Endothelial cell of umbilical vein (primary cell): Measurements from ENCODE around the gene THEM4. TPM values are rescaled to one million over a fixed set of nuclear protein-coding genes. Genes with fewer than 3 reads are reported as not detected.

Source experiments
- BruUV-seq: library from RNA; stranded (reverse); fragments of 400-500 nt; replicated peaks from 2 replicates; lab custom pipeline; 2021; lab: Mats Ljungman, UMichigan
- CTCF ChIA-PET: fragments of 300-600, 350-600 bp; sonication (Branson Sonifier 250); formaldehyde crosslinking; loops from one replicate; lab custom pipeline; 2021; ENCODE audit warnings: antibody characterized with exemption, inconsistent platforms; lab: Charles Lee
- POLR2A ChIA-PET: fragments of 300-600, 350-600 bp; sonication (Branson Sonifier 250); formaldehyde crosslinking; loops from one replicate; lab custom pipeline; 2021; ENCODE audit warnings: antibody characterized with exemption, inconsistent platforms; lab: Charles Lee
- DNase-seq: peaks from one replicate; pipeline ENCODE4 v3.0.0-alpha.2; 2011; ENCODE audit warnings: low read depth, low spot score
- FAIRE-seq: peaks from 2 replicates; lab custom pipeline; 2011; peaks lifted over from hg19 to GRCh38; lab: Jason Lieb, UNC
- H2AFZ ChIP-seq: 2 replicates; pipeline ENCODE4 v1.6.0; 2012; ENCODE audit warnings: low read depth, low read length, control low read depth, inconsistent platforms
- H3K27ac ChIP-seq: 2 replicates; pipeline ENCODE4 v1.5.1; 2011; ENCODE audit warnings: low read depth, mild to moderate bottlenecking, control low read depth, low read length, moderate library complexity; ENCODE audit not compliant: insufficient read depth
- H3K27me3 ChIP-seq, 2 experiments: 2 replicates each; pipeline versions ENCODE4 v1.6.0 to v1.6.1; 2011; ENCODE audit warnings: low read length in 2 of 2, mixed read lengths in 1 of 2; ENCODE audit not compliant: control insufficient read depth in 2 of 2, insufficient read depth in 2 of 2
- H3K36me3 ChIP-seq, 2 experiments: 2 replicates in 1 of 2; 3 replicates in 1 of 2; pipeline ENCODE4 v1.5.1; 2011; ENCODE audit warnings: low read length in 2 of 2, mild to moderate bottlenecking in 1 of 2, moderate library complexity in 1 of 2; ENCODE audit not compliant: control insufficient read depth in 2 of 2, insufficient read depth in 2 of 2; ENCODE audit errors: extremely low read depth in 1 of 2
- H3K4me1 ChIP-seq: 3 replicates; pipeline ENCODE4 v1.5.1; 2011; ENCODE audit warnings: mild to moderate bottlenecking, low read length; ENCODE audit not compliant: control insufficient read depth, insufficient read depth; ENCODE audit errors: extremely low read depth
- H3K4me2 ChIP-seq: 2 replicates; pipeline ENCODE4 v1.6.1; 2011; ENCODE audit warnings: low read length, control low read depth, mixed read lengths; ENCODE audit not compliant: insufficient read depth
- H3K4me3 ChIP-seq, 3 experiments: fragments of 200-600 bp in 1 of 3; sonication (generic), shearing (Covaris generic) in 1 of 3; replicated peaks in 1 of 3; 2 replicates each; pipeline ENCODE4 v1.5.1; 2011 to 2016; ENCODE audit warnings: control low read depth in 3 of 3, low read length in 3 of 3, mild to moderate bottlenecking in 2 of 3, inconsistent platforms in 1 of 3, low read depth in 1 of 3, moderate library complexity in 1 of 3; ENCODE audit not compliant: insufficient read depth in 1 of 3
- H3K79me2 ChIP-seq: 2 replicates; pipeline ENCODE4 v1.6.0; 2012; ENCODE audit warnings: low read length, inconsistent platforms; ENCODE audit not compliant: control insufficient read depth, insufficient read depth
- H3K9ac ChIP-seq: replicated peaks from 2 replicates; pipeline ENCODE3; 2011; ENCODE audit warnings: low read length, control low read depth; ENCODE audit not compliant: insufficient read depth; ENCODE audit errors: extremely low read depth
- H3K9me1 ChIP-seq: replicated peaks from 3 replicates; pipeline ENCODE4 v1.6.0; 2011; ENCODE audit warnings: mild to moderate bottlenecking, low read length; ENCODE audit not compliant: control insufficient read depth, insufficient read depth; ENCODE audit errors: extremely low read depth
- H3K9me3 ChIP-seq: replicated peaks from 2 replicates; pipeline ENCODE4 v1.5.1; 2012; ENCODE audit warnings: low read length, inconsistent platforms; ENCODE audit not compliant: control insufficient read depth, insufficient read depth
- H4K20me1 ChIP-seq: replicated peaks from 2 replicates; pipeline ENCODE3; 2011; ENCODE audit warnings: mild to moderate bottlenecking, low read length; ENCODE audit not compliant: control insufficient read depth, insufficient read depth; ENCODE audit errors: extremely low read depth
- CTCF ChIP-seq, 2 donors: IDR thresholded peaks; 1 replicate in 1 of 2; 2 replicates in 1 of 2; pipeline ENCODE4 v1.5.1; 2011; ENCODE audit warnings: low read length in 2 of 2, mild to moderate bottlenecking in 2 of 2, moderate library complexity in 2 of 2, control low read depth in 1 of 2, inconsistent platforms in 1 of 2, low read depth in 1 of 2; ENCODE audit not compliant: insufficient read depth in 1 of 2; ENCODE audit errors: extremely low read depth in 1 of 2
- EZH2 ChIP-seq: IDR thresholded peaks from 2 replicates; pipeline ENCODE4 v1.6.1; 2012; ENCODE audit warnings: borderline replicate concordance, low read depth, mild to moderate bottlenecking, moderate library complexity, low read length, inconsistent platforms; ENCODE audit not compliant: severe bottlenecking
- FOS ChIP-seq: IDR thresholded peaks from 2 replicates; pipeline ENCODE4 v1.6.1; 2011; ENCODE audit warnings: mild to moderate bottlenecking, low read length, moderate library complexity, borderline replicate concordance; ENCODE audit not compliant: insufficient read depth
- GATA2 ChIP-seq: IDR thresholded peaks from 2 replicates; pipeline ENCODE4 v1.7.0; 2011; ENCODE audit warnings: low read depth, mild to moderate bottlenecking, moderate library complexity, mixed read lengths, low read length; ENCODE audit not compliant: insufficient read length, insufficient read depth
- JUN ChIP-seq: IDR thresholded peaks from 2 replicates; pipeline ENCODE4 v1.6.1; 2011; ENCODE audit warnings: borderline replicate concordance, low read depth; ENCODE audit not compliant: insufficient read length, insufficient read depth
- MAX ChIP-seq: IDR thresholded peaks from 2 replicates; pipeline ENCODE4 v1.6.1; 2011; ENCODE audit not compliant: insufficient read depth, insufficient read length
- MYC ChIP-seq: IDR thresholded peaks from one replicate; pipeline ENCODE4 v1.6.1; 2011; ENCODE audit warnings: mild to moderate bottlenecking, low read depth, low read length
- POLR2A ChIP-seq: IDR thresholded peaks from 2 replicates; pipeline ENCODE4 v1.6.1; 2012; ENCODE audit warnings: low read depth, mild to moderate bottlenecking, control low read depth, low read length
- POLR2AphosphoS5 ChIP-seq: IDR thresholded peaks from 2 replicates; pipeline ENCODE4 v1.6.1; 2012; ENCODE audit warnings: low read depth, mild to moderate bottlenecking, control low read depth, low read length, moderate library complexity; ENCODE audit not compliant: insufficient read depth
- dilution Hi-C: fragments of 300-500 bp; cut with MboI; formaldehyde crosslinking; loops from one replicate; pipeline ENCODE4 v1.15.0; 2019; ENCODE audit warnings: low sequenced_read_pairs; ENCODE audit not compliant: extremely low pct_ligation_motif_present
- intact Hi-C: fragments of 100-400 bp; cut with micrococcal nuclease; formaldehyde crosslinking; loops from one replicate; pipeline ENCODE4 v1.10.0; 2022
- polyA plus RNA-seq, 4 experiments: library from polyadenylated mRNA; depleted of rRNA in 3 of 4; stranded (reverse) in 3 of 4; unstranded in 1 of 4; fragments of >200 nt; gene quantifications; 2 replicates each; pipeline versions ENCODE4 v1.2.1 to v1.2.3, GENCODE V29; 2011 to 2012; ENCODE audit warnings: missing spikeins in 1 of 4
- total RNA-seq: library from RNA; stranded (reverse); gene quantifications from 2 replicates; pipeline ENCODE4 v1.2.3, GENCODE V29; 2021

Gene THEM4
- total and polyA plus RNA-seq, 2 donors (not counting 3 experiments of a cell fraction or from before 2014, with no cell fraction given), result 22.3 to 24.9 TPM

- no peak overlapping the region for H3K27ac ChIP-seq
- no TSS peak for BruUV-seq
- no peaks in the 10 kb centered on the region for H4K20me1 ChIP-seq
- intact Hi-C loops (no loop called here), dilution Hi-C loops (no loop called here)
- no peaks in the 10 kb centered on the region for H3K27me3 ChIP-seq
- TF ChIP-seq MAX, result no peak
- ChIA-PET POLR2A (no interaction called here), CTCF (no interaction called here)
- H3K9ac ChIP-seq, result no peak overlapping the region
- H3K36me3 ChIP-seq, result no peaks in the 10 kb centered on the region
- no peak overlapping the region for H2AFZ ChIP-seq
- H3K9me1 ChIP-seq, result no peaks in the 10 kb centered on the region
- no peak overlapping the region for H3K4me3 ChIP-seq
- H3K4me1 ChIP-seq, result peaks cover 11% of the 10 kb centered on the region
- H3K9me3 ChIP-seq, result no peaks in the 10 kb centered on the region
- FAIRE-seq, result no peak
- DNase-seq, result no peak
- no peak overlapping the region for H3K4me2 ChIP-seq
- no peaks in the 10 kb centered on the region for H3K79me2 ChIP-seq
These were observed 79.3 kb downstream of the THEM4 start for GRCh38 chr1:151830055-151830454.

- peaks cover 11% of the 10 kb centered on the region for H3K4me1 ChIP-seq
- no peak for DNase-seq
- ChIA-PET POLR2A (no interaction called here), CTCF (no interaction called here)
- FAIRE-seq, result no peak
- BruUV-seq, result no TSS peak
- no peaks in the 10 kb centered on the region for H3K36me3 ChIP-seq
- H3K27me3 ChIP-seq, result no peaks in the 10 kb centered on the region
- intact Hi-C loops (loop anchor here (1.0 kb wide), 1 partner anchor 12 kb away; no protein-coding TSS in a partner anchor), dilution Hi-C loops (no loop called here)
- no peaks in the 10 kb centered on the region for H4K20me1 ChIP-seq
- H3K27ac ChIP-seq, result no peak overlapping the region
- no peaks in the 10 kb centered on the region for H3K9me1 ChIP-seq
- no peak overlapping the region for H3K4me2 ChIP-seq
- TF ChIP-seq CTCF (IDR thresholded peaks at IDR 0.05; ENCODE audit: extremely low read depth in 1 of 2, insufficient read depth in 1 of 2, low read depth in 1 of 2, low read length in 2 of 2) (no peak), JUN (no peak), POLR2AphosphoS5 (no peak), MAX (no peak), MYC (no peak), FOS (no peak), GATA2 (no peak), EZH2 (no peak), POLR2A (no peak)
- no peak overlapping the region for H3K4me3 ChIP-seq
- no peak overlapping the region for H3K9ac ChIP-seq
- H3K79me2 ChIP-seq, result no peaks in the 10 kb centered on the region
- no peaks in the 10 kb centered on the region for H3K9me3 ChIP-seq
- no peak overlapping the region for H2AFZ ChIP-seq
These were observed 79.8 kb downstream of the THEM4 start for GRCh38 chr1:151829352-151830046.
